Stimulated activated CD4-positive, alpha-beta T cell treated with anti-CD3 and anti-CD28 coated beads, Interleukin-12 subunit alpha, Interleukin-12 subunit beta, amount 100 ng/mL, for 24 hours (primary cell): Measurements from ENCODE around the gene UNC93B1.

ENCODE experiments used
- DNase-seq, 2 experiments: peaks; one replicate each; pipeline ENCODE4 v3.0.0-alpha.2; 2020; ENCODE audit warnings: low read depth in 2 of 2

Gene UNC93B1

GRCh38 chr11:68024508-68024907 lies 20.6 kb upstream of the UNC93B1 start:
- no peak for DNase-seq

DNA sequence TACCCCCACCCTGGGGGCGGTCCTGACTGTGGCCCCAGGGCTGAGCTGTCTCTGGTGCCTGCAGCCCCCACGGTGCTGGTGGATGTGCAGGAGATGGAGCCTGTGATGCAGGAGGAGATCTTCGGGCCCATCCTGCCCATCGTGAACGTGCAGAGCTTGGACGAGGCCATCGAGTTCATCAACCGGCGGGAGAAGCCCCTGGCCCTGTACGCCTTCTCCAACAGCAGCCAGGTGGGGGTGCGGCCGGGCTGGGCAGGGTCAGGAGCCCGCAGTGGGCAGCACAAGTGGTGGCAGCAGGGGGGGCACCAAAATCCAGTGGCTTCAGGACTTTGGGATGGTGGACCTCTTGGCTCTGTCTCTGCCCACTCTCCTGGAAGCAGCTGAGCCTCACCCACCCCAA lies 18.6 kb upstream of the UNC93B1 start:
- no peak for DNase-seq

DNA sequence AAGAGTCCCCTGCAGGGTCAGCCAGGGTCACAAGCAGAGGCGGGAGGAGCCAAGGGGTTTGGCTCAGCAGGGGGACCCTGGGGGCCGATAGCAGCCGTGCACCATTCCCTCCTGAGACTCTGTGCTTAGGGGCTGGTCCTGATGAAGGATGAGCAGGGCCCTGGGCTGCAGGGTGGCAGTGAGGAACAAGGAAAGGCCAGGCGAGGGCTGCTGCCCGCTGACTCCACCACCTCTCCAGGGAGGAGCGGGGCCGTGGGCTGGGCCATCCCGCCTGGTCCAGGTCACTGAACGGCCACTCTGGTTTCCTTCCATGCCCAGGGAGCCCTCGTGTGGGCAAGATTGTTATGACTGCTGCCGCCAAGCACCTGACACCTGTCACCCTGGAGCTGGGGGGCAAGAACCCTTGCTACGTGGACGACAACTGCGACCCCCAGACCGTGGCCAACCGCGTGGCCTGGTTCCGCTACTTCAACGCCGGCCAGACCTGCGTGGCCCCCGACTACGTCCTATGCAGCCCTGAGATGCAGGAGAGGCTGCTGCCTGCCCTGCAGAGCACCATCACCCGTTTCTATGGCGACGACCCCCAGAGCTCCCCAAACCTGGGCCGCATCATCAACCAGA lies 17.4 kb upstream of the UNC93B1 start:
- DNase-seq, result no peak

GRCh38 chr11:68020575-68020974 lies 16.7 kb upstream of the UNC93B1 start:
- no peak for DNase-seq

DNA sequence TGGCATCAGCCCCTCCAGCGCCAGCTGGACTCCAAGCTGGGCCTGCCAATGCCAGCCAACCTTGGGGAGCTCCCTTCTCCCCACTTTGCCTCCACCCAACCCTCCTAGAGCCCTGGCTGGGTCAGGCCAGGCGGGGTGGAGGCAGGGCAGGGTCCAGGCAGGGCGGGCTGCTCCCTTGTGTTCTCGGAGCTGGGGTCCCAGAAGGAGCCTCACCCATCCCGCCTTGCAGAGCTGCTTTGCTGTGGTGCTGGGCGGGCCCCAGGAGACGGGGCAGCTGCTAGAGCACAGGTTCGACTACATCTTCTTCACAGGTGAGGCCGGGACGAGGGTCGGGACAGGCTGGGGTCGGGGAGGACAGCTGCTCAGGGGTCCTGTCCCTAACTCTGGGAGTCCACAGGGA lies 15.6 kb upstream of the UNC93B1 start:
- DNase-seq, result no peak

DNA sequence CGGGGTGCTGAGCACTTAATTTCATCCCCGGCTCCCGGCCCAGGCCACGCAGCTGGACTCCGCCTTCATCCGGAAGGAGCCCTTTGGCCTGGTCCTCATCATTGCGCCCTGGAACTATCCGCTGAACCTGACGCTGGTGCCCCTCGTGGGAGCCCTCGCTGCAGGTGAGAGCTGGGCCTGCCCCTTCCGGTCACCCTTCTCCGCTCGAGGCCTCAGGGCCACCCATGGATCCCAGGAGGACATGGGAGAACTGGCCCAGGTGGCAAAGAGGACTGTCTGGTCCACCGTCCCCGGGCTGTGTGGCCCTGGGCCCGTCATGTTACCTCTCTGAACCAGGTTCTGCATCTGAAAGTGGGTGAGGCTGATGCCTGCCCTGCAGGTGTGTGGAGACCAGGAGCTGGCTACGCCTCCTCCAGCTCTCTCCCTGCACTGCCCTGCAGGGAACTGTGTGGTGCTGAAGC lies 14.9 kb upstream of the UNC93B1 start:
- no peak for DNase-seq

DNA sequence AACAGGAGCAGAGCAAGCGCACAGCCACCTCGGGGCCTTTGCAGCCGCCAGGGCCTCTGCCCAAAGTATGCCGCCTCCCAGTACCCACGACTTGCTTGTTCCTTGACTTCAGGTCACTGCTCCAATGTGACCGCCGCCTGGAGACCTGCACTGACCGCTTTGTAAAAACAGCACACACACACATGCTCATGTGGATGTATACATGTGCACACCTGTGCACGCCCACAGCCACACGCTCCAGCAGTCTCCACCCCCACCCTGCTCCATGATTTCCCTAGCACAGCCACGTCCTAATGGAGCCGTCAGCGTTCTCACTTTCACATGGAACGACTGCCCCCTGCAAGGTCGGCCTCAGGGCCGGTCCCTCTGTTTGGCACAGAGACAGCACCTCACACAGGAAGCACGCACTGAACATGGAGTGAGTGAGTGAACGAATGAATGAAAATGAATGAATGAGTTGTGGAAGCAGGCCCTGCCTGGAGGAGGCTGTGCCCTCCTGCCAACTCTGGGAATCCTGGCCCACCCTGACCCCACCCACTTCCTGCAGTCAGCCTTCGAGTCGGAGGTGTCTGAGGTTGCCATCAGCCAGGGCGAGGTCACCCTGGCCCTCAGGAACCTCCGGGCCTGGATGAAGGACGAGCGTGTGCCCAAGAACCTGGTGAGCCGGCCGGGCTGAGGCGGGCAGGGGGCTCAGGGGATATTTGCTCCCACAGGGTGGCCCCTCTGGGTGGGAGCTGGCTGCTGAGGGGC lies 14.3 kb upstream of the UNC93B1 start:
- DNase-seq, result no peak

DNA sequence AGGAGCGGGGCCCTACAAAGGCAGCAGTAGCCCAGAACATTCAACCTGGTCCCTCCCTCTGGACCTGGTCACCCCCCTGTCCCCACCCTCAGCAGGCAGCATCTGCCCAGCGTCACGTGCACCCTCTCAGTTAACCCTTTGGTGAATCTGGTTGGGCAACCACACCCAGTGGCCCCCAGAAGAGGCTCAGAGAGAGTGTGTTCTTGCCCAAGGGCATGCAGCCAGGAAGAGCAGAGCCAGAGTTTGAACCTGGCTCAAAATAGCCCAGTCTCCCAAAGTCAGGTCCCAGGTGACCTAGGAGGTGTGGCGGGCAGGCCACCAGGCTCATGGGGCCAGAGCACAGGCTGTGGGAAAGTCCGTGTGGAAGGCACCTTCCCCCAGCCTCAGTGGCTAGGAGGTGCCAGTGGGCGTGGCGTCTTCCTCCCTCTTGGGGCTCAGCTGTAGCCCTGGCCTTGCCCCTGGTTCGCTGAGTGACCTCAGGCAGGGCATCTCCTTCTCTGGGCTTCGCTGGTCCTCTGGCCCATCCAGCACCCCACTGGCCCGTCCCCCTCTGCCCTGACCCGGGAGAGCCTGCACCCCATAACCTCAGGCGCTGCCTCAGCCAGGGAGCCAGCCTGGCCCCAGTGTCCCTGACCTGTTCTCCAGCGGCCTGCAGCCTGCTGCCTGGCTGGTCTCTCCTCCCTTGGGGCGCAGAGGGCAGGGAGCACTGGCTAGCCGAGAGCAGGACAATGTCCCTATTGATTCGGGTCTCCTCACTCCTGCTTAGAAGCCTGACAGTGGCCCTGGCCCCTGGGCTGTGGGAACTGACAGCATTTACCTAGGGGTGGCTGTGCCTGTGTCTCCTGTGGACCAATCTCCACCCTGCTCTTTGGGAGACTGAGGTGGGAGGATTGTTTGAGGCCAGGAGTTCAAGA lies 13.3 kb upstream of the UNC93B1 start:
- no peak for DNase-seq

DNA sequence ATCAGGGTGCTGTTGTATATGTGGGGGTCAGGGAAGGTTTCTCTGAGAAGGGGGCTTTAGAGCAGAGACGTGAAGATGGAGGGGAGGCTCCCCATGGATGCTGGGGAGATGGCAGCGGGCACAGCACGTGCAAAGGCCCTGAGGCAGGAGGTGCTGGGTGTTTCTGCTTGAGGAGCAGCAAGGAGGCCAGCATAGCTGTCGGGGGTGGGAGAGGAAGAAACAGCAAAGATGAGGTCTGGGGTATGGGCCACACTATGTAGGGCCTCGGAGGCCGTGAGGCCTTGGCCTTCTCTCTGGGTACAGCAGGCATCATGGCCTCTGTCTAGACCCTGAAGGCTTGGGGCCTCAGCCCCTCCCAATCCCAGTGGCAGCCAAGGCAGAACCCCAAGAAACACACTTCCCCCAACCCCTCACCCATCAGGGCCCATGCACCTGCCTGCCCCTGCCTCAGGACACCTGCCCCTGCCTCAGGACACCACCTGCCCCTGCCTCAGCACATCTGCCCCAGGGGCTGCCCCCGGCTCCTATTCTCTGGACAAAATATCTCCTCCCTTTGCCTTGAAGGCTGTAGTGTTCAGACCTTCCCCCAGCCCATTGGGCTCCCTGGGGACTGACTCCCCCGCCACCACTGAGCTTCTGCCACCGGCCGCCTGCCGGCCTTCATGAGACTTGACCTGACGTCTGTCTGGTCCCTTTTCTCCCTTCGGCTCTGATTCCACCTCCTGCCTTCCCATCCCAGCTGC lies 12.4 kb upstream of the UNC93B1 start:
- no peak for DNase-seq

- no peak for DNase-seq
Measured at GRCh38 chr11:68015467-68015866, 11.6 kb upstream of the UNC93B1 start.

GRCh38 chr11:68014947-68015447 lies 11.1 kb upstream of the UNC93B1 start:
- DNase-seq, result no peak

GRCh38 chr11:68014157-68014946 lies 10.5 kb upstream of the UNC93B1 start:
- no peak for DNase-seq

GRCh38 chr11:68013611-68014156 lies 9.8 kb upstream of the UNC93B1 start:
- no peak for DNase-seq

DNA sequence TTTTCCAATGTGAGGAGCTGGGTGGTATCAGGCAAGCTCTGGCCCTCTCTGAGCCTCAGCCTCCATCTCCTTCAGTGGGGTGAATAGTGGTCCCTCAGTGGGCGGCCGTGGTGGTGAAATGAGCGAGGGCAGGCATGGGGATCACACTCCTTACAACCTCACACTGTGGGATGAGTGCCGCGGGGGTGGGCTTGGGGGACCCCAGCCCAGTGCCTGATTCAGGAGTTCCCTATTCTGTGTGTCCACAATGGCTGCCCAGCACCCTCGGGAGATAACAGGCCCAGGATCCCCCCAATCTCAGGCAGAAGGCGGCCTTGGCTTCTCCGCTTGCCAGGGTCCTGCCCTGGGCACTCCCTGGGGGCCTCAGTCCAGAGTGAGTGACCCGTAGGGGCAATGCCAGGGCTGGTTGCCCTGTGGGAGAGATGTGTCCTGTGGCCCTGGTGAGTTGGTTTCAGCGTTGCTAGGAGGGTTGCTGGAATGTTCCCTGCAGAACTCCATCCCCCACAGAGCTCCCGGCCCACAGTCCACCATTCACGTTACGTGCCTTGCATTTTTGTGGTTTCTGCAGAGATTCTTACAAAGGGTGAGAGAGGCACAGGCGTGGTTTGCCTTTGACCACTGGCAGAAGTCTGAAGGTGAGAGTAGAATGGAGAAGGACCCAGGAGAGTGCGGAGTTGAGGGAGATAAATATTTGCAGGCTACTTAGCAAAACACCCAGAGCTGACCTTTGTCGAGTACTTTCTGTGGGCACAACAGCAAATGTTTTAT lies 9.1 kb upstream of the UNC93B1 start:
- DNase-seq, result no peak

- no peak for DNase-seq
Measured at GRCh38 chr11:68012044-68012842, 8.3 kb upstream of the UNC93B1 start.

GRCh38 chr11:68011051-68011943 lies 7.4 kb upstream of the UNC93B1 start:
- no peak for DNase-seq

- DNase-seq, result no peak
Measured at GRCh38 chr11:68010090-68011041, 6.5 kb upstream of the UNC93B1 start, which contains the start of gene ALDH3B1. Gene ALDH3B1, plus strand, starts transcription at chr11:68010327. Its CDS starts 4,971 bp downstream, at chr11:68015298.
